HG03432 (cell line): Measurements from ENCODE around the gene NETO2.
"Not testable (repeated sequence)": the region's sequence is repeated elsewhere in the genome, so short reads cannot be mapped to it uniquely, and the experiment has no call there.

Experiments used
- ATAC-seq: cut with Tn5 transposase; IDR thresholded peaks from one replicate; pipeline ENCODE4 v1.9.1; 2021; ENCODE audit warnings: mild to moderate bottlenecking, moderate library complexity; ENCODE audit not compliant: unreplicated experiment

The NETO2 gene

DNA sequence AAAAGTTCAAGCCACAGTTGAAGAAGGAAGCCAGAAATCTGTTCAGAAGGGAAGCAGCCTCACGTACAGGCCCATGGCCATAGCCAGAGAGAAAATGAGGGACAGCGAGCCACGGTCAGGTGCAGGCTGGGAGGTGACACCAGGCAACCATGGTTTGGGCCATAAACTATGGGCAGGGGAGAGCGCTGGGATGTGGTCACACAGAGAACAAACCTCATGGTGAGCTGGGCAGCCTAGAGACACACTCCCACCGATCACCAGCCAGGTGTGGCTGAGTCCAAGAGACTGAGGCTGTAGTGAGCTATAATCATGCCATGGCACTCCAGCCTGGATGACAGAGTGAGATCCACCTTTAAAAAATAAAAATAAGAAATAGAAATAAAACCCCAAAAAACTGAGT, 76.5 kb downstream of the NETO2 start:
- ATAC-seq: no peak

DNA sequence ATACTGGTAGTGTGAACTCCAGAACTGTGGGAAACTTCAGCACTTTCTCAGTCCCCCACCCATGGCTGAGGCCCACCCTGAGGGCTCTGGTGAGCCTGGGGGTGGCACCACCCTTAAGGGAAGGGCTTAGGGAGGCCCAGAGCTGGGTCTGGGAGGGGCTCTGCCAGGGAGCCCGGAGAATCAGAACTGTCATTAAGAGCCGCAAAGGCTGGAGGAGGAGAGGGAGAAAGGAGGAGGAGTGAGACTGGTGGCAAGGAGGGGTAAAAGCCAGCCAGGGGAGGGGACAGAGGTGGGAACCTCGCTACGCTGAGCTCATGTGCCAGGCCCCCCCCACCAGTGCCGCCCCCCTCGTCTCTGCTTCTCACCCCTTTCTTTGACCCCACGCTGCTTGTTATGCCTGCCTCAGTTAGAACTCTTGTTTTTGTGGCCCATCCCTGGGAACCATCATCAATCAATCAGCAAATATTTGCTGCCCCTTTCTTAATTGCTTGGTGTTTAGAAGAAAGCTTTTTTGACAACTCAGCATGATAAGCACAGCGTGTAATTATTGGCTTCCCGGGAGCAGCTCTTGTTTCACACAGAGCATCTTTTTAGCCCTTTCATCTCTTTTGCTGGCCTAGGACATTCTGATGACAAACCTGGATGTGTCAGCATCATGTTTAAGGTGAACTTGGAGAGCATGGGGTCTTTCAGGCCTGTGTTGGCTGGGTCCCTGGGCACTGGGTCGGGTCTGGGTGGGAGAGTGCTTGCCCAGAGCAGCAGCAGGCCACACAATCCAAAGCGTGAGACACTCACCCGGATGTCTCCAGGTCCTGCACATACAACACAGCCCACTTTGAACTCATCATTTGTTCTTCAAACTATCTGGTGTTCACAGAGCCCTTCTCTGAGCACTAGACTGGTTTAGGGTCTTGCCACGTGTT, 77.7 kb downstream of the NETO2 start:
- ATAC-seq: no peak

DNA sequence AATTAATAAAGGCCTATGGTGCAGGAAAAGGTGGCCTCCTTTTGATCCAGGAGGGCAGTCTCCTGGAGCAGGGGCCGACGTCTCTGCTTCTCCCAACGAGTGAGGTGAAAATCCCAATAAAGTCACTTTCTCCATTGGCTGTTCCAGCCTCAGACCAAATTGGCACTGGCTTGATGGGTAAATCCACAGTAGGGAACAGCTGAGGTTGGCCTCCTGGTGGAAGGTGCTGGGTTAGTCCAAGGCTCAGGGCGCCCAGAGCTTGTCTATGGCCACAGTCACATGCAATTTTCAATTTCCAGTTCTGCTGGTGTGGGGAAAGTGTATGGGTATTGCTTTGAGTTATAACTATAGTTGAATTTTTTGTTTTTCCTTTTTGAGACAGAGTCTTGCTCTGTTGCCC, 79.0 kb downstream of the NETO2 start:
- no peak for ATAC-seq

DNA sequence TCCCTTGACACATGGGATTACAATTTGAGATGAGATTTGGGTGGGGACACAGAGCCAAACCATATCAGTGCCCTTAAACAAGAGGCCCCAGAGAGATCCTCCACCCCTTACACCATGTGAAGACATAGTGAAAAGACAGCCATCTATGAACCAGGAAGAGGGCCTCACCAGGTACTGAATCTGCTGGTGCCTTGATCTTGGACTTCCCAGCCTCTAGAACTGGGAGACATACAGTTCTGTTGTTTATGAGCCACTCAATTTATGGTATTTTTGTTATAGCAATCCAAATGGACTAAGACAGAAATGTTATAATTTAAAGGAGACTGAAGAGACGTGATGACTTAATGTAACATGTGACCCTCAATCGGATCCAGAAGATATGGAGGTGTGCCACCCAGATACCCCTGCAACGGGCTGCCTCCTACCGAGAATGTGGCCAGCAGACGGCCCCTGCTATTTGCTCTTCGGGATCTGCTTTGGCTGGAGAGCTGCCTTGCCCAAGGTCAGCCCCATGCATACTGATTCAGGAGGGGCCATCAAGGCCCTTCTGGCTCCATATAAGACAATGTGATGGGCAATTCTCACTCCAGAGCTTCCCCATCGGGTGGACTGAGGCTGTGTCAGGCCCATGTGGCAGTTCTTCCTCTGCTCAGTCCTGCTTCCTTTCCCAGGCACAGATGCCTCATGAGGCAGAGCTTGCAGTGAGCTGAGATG, 80.6 kb downstream of the NETO2 start:
- ATAC-seq: no peak

DNA sequence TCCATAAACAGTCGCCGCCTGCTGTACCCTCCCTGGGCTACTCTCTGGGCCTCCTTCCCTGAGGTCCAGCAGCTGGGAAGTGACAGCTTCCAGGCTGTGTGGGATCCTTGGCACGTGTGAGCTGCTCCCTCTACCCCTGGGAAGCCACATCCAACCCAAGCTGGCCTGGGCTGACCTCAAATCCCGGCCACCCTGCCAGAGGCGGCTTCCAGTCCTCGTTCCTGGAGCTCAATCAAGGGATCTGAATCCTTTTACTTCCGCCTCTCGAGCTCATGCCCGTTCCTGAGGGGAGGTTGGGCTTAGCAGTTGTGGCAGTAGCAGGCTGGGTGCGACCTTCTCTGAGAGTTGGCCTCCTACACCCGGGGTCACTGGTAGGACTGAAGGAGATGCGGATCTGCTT, 82.5 kb downstream of the NETO2 start:
- ATAC-seq: no peak

DNA sequence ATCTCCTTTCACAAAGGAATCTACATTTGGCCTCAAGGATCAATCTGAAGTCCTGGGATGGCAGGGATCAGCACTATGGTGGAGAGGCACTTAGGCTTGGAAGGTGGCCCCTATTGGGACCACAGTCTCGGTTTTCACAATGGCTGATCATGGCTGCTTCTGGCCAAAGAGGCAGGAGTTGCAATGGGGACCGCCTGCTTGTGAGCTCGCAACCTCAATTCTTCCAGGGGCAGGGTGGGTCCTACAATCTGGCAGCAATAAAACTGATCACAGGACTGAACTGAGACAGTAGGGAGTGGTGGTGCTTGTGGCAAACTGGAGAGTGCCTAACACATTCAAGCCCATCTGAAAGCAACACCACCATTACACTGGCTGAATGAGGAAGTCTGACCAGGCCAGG, 83.1 kb downstream of the NETO2 start:
- no peak for ATAC-seq

DNA sequence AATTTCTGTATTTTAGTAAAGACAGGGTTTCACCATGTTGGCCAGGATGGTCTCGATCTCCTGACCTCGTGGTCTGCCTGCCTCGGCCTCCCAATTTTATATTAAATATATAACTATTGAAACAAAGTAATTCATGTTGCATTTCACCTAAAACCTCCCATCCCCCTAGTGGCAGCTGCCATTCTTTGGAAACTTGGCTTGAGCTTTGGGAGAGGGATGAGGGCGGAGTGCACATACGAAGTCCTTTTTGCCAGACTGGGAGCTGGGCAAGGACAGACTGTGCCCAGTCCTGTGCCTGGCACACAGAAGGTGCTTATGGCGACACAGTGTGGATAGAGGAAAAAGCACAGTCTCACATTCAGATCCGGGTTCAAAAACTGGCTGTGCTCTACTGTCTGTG, 83.8 kb downstream of the NETO2 start:
- ATAC-seq: no peak

DNA sequence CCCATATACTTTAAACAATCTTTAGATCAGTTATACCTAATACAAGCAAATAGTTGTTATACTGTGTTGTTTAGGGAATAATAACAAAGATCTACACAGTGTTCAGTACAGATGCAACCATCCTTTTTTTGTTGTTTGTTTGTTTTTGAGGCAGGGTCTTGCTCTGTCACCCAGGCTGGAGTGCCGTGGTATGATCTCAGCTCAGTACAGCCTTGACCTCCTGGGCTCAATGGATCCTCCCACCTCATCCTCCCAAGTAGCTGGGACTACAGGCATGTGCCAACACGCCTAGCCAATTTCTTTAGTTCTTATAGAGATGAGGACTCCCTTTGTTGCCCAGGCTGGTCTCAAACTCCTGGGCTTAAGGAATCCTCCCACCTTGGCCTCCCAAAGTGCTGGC, 84.6 kb downstream of the NETO2 start:
- not testable (repeated sequence) for ATAC-seq

DNA sequence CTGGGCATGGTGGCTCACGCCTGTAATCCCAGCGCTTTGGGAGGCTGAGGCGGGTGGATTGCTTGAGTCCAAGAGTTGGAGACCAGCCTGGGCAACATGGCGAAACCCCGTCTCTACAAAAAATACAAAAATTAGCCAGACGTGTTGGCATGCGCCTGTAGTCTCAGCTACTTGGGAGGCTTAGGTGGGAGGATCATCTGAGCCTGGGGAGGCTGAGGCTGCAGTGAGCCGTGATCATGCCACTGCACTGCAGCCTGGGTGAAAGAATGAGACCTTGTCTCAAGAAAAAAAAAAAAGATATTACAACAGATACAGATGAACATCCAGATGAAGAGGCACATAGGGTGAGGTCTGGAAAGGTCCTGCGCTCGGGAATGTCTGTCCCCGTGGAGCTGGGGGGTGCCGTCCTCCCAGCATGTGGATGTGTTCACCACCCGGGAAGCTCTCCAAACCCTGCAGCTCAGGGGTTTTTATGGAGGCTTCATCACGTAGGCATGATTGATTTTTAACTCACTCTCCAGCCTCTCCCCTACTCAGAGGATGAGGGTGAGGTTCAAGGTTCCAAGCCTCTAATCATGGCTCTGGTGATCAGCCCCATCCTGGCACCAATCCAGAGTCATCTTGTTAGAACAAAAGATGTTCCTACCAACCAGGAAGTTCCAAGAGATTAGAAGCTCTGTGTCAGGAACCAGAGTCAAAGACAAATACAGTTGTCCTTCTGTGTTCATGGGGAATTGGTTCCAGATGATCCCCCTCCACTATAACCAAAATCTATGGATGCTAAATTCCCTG, 85.3 kb downstream of the NETO2 start:
- no peak for ATAC-seq

DNA sequence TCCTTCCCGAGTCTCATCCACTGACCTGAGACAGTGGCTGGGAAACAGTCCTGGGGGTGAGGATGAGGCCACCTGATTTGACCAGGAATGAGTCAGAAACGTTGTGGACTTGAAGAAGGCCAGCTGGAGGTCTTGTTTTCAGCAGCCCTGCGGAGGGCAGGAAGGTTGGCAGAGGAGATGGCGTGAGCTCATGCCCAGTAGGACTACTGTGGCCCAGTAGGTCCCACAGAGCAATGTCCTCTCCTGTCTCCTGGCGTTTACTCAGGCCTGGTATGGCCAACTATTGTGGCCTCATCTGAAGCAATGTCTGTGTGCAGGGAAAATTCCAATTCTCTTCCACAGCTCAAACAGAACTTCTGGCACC, 86.1 kb downstream of the NETO2 start:
- no peak for ATAC-seq

DNA sequence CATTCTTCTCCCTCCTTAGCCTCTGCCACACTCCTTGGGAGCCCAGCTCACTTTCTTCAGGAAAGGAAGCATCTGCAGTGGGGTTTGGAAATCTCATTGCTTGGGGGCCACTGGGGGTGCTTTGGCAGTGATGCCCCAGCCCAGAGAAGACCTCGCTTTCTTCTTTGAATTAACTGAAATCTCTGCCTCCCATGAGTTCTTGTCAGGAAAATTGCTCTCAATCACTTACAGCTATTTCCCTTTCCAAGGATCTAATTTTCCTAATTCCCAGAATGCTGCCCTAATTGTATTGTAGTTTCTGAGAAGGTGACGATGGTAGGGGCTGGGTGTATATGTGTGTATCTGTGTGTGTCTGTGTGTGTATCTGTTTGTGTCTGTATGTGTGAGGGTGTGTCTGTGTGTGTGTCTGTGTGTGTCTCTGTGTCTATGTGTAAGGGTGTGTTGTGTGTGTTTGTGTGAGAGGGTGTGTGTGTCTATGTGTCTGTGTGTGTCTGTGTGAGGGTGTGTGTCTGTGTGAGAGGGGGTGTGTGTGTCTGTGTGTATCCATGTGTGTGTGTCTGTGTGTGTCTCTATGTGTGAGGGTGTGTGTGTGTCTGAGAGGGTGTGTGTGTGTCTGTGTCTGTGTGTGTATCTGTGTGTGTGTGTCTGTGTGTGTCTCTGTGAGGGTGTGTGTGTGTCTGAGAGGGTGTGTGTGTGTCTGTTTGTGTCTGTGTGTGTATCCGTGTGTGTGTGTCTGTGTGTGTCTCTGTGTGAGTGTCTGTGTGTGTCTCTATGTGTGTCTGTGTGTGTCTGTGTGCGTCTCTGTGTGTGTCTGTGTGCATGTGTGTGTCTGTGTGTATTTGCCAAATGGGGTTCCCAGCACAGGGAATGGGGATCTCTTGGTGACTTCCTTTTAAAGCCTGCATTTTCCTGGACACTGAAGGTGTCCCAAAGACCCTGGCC, 86.8 kb downstream of the NETO2 start:
- no peak for ATAC-seq

DNA sequence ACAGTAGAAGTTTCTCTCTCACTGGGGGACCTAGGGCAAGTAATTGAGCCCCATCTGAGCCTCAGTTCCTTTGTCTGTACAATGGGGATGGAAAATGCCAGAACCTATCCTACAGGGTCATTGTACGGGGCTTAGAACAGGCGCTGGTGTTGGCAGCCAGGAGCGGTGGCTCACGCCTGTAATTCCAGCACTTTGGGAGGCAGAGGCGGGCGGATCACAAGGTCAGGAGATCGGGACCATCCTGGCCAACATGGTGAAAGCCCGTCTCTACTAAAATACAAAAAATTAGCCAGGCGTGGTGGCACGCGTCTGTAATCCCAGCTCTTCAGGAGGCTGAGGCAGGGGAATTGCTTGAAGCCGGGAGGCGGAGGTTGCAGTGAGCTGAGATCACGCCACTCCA, 87.7 kb downstream of the NETO2 start:
- ATAC-seq: not testable (repeated sequence)

DNA sequence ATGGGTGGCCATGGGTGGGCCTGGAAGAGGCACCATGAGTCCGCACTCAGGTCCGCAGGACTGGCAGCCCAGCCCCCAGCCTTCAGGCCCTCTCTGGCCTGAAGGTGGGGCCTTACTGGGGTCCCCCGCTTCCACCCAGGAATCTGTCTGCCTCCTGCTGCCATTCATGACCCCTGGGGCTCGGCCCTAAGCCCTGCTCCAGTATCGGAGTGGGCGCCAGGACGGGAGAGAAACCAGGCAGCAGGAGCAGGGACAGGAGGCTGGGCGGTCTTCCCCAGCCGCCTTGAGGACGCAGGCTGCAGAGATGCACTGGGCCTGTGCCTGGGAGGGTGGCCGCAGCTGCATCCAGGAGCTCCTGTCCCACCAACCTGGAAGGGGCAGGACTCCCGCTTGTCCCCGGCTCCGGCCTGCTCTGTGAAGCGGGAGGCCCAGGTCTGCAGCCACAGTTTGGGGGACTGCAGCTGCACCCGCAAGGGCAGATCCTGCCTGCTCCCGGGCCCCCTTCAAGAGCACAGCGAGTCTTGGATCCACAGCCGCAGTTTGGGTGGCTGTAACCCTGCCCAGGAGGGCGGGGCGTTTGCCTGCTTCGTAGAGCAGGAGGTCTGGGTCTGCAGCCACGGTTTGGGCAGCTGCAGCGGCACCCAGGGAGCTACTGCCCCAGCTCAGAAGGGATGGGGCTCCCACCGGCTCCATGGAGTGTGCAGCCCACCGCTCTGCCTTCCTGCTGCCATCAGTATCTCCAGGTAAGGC, 88.4 kb downstream of the NETO2 start:
- no peak for ATAC-seq

DNA sequence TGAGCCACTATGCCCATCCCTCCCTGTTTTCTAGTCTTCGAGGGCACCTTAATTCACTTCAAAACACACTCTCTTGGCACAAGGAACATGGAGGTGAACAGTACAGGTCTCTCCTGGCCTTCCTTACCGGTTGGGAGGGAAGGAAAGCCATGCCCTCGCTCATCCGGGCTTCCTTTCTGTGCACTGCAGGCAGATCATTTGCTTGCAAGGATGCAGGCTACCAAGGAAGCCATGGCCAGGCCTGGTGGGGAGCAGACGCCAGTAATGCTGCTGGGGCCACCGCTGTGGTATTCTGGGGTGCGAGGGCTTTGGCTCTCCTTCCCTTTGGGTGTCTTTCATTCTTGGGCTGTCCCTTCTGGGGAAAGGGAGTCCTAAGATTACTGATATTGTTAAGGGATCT, 89.4 kb downstream of the NETO2 start:
- ATAC-seq: no peak

DNA sequence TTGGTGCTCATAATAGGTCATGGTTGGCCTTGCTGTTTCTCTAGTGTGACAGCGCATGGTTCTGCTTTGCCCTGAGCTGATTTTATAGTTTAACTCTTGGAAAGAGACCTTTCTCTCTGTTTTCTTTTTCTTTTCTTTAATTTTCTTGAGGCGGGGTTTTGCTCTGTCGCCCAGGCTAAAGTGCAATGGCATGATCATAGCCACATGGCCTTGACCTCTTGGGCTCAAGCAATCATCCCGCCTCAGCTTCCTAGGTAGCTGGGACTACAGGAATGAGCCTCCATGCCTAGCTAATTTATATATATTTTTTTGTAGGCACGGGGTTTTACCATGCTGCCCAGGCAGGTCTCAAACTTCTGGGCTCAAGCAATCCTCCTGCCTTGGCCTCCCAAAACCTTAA, 89.8 kb downstream of the NETO2 start:
- ATAC-seq: no peak

DNA sequence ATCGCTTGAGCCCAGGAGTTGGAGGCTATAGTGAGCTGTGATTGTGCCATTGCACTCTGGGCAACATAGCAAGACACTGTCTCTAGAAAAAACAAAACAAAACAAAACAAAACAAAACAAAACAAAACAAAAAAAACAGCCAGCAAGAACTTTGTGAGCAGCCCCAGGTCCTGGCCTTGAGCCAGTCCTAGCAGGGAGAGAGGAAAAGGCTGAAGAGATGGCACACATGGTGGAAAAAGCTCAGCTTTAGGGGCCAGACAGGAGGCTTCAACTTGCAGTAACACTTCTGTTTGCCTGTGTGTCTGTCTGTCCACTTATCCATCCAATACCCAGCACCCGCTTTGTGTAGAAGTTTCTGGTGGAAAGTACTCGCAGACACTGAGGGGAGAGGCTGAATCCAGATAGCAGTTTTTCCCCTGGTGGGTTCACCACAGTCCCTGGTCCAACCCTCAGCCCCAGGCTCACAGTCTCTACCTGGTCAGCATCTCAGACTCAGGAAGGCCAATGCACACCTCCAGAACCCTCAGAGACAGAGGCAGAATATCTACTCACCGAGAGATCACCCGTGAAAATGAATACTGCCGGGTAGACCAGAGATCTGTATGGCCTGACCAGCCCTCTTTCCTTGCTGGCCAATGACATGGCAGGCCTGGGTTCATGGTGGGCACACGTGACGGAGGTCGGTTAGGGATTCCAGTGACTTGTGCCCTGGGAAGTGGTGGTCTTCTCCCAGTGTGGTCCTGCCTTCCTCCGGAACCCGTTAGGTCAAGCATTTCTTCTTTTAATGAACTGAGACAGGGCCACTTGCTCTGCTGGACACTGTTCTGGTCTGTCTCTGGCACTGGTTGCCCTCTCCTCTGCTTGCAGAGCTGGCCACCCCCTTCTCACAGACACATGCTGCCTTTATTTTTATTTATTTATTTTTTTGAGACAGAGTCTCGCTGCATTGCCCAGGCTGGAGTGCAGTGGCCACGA, 90.8 kb downstream of the NETO2 start:
- ATAC-seq: no peak

DNA sequence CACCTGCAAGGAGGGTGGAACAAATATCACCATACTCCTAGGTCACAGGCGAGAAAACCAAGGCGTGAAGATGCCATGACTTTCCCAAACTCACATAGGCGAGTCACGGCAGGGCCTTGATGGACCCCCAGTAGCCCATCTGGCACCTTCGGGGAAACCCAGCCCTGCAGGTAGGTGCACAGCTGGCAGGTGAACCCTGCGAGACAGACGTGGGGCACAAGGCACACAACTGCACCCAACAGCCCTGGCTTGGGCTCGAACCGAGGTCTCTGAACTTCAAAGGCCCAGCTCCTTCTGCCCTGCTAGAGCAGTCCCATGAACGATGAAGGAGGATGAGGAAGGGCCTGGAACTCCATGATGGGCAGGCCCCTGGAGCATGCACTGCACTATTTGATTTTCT, 92.7 kb downstream of the NETO2 start:
- ATAC-seq: no peak

DNA sequence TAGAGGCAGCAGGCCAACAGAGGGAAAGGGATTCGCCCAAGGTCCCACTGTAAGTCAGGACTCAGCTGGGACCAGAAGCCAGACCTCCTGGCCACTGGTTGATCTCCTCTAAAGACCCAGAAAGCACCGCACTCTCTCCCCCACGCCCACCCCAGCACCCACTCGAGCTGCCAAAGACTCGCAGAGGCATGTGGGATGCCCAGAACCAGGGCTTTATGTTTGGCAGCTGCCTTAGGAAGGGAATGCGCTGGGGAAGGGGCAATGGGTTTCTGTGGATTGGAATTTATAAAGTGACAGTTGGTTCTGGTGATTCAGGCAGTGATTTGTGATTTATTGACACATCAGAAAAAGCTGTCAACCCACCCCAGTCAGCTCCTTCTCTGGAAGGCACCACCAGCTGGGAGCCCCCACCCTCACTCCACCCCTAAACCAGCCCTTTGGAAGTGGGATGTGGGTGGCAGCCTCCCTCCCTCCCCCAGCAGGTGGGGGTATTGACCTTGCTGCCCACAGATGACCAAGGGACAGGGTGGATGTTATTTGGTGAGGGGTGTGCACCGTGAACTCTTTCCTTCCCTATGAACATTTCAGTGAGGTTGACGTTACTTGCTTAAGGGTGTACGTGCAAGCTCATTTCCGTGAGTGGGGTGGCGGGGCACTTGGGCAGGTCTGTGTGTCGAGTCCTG, 93.7 kb downstream of the NETO2 start:
- ATAC-seq: no peak
